Activated CD4-positive, alpha-beta T cell treated with anti-CD3 and anti-CD28 coated beads for 4 hours (primary cell): ENCODE measurements around the gene PRMT6.

Experiments
- DNase-seq, 2 donors: peaks; one replicate each; pipeline ENCODE4 v3.0.0-alpha.2; 2020

The PRMT6 gene

DNA sequence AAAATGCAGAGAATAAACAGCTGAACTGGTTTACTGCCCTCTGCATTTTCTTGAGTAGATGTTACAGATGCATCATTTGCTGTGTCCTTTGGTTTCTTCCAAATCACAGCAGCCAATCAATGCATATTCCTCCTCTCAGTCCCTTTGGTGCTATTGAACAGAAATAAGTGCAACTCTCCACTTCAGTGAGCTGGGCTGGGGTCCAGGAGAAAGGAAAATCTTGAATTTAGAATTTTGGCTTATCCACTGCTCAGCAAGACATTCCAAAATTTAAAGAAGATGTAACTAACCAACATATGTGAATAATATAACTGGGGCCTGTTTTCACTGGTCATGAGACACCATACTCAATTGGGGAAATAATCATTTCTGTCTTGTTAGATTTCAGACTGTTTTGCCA, 39.2 kb downstream of the PRMT6 start:
- no peak for DNase-seq

DNA sequence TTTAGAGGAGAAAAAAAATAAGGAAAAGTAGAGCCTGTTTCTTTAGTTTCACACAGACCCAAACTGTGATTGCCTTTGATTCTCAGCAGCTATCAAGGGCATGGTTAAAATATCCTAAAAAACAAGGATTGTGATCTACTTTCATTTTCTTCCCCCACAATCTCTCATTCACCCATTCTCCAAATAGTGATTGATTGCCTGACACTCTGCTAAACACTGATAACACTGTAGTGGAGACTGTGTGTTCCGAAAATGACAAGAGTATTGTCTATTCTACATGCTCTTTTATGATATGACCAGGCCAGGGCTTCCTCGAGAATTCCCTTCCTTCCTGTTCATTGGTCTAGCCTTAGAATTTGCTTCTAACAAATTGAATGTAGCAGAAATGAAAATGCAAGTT, 40.2 kb downstream of the PRMT6 start:
- no peak for DNase-seq

GRCh38 chr1:107098961-107099360, 42.5 kb downstream of the PRMT6 start:
- no peak for DNase-seq

DNA sequence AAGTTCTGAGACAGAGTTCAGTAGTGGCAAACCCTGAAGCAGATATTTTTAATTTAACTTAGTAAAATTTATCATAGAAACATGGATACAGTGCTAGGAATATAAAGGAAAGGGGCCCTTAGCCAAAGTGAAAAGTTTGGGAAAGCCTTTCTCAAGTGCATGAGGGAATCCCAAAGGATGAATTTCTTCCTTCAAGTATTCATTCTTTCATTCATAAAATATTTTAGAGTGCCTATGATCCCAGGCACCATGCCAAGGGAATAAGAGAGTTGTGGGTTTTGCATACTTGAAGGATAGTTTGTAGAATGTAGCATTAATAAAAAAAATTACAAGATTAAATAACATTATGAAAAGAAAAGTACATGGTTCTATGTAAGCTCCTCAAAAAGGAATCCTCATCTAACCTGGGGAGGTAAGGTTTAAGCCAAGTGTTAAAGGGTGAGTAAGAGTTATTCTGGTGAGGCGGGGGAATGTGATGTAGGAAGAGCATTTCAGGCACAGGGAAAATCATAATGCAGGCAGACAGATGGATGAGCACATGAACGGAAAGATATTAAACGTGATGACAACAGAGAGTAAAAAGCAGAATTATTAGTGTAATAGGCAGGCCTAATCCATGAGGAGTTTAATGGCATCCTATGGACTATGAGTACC, 44.0 kb downstream of the PRMT6 start:
- no peak for DNase-seq

GRCh38 chr1:107105914-107106313, 49.4 kb downstream of the PRMT6 start:
- DNase-seq: no peak
